Stomach (tissue), 4 donors: ENCODE data around the gene EXOC1L.

Source experiments
- CTCF ChIP-seq, 7 experiments: fragments of 450-650 bp in 4 of 7; fragments of 200-600 bp in 3 of 7; sonication (generic) in 3 of 7; IDR thresholded peaks; one replicate each; pipeline ENCODE4 v1.5.1; 2016 to 2019; ENCODE audit warnings: antibody characterized with exemption in 7 of 7, control low read depth in 2 of 7, mild to moderate bottlenecking in 1 of 7
- EP300 ChIP-seq: sonication (generic); formaldehyde crosslinking; IDR thresholded peaks from one replicate; pipeline ENCODE4 v1.6.1; 2017; ENCODE audit warnings: antibody characterized with exemption
- POLR2A ChIP-seq, 4 donors: fragments of 450-650 bp; IDR thresholded peaks; one replicate each; pipeline ENCODE4 v1.6.1; 2016; ENCODE audit warnings: antibody characterized with exemption in 4 of 4, control low read depth in 2 of 4, mild to moderate bottlenecking in 1 of 4, moderate library complexity in 1 of 4

GRCh38 chr4:55864577-55865223, 45.1 kb downstream of the EXOC1L start:
- TF ChIP-seq POLR2A (IDR thresholded peaks at IDR 0.05): no peak
- no peak for TF ChIP-seq CTCF (IDR thresholded peaks at IDR 0.05)
- TF ChIP-seq EP300: no peak
